Measurements from ENCODE around the gene STOX2.

The STOX2 gene, protein sequence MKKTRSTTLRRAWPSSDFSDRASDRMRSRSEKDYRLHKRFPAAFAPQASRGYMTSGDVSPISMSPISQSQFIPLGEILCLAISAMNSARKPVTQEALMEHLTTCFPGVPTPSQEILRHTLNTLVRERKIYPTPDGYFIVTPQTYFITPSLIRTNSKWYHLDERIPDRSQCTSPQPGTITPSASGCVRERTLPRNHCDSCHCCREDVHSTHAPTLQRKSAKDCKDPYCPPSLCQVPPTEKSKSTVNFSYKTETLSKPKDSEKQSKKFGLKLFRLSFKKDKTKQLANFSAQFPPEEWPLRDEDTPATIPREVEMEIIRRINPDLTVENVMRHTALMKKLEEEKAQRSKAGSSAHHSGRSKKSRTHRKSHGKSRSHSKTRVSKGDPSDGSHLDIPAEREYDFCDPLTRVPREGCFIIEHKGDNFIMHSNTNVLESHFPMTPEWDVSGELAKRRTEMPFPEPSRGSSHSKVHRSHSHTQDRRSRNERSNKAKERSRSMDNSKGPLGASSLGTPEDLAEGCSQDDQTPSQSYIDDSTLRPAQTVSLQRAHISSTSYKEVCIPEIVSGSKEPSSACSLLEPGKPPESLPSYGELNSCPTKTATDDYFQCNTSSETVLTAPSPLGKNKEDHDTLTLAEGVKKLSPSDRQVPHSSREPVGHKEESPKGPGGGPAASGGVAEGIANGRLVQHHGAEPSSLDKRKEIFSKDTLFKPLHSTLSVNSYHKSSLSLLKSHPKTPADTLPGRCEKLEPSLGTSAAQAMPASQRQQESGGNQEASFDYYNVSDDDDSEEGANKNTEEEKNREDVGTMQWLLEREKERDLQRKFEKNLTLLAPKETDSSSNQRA (N-terminal part only)

DNA sequence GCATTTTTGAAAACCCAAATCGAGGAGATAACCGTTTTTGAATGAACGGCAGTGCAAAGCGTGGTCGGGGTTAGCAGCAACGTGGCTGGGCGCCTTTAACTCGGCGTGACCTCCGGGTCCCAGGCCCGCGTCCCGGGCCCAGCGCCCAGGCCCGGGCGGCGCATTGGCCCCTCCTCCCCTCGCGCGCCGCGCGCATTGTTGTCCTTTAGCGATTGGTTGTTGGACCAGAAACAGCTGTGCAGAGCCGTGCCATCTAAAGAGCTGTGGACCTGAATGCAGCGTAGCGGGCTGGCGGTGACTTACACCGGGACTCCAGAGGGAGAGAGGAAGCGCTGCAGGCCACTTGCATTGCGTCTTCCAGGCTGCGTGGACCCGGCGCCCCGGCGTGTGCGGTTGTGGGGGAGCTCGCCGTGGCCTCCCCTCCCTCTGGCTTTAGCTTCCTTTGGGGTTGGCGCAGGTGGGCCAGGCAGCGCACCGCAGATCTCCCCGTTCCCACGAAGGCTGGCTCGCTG is at the start of gene STOX2:
STOX2 (plus strand) TSS at position 227 of the 512 bp plus-strand sequence. CDS start 1,484 bp downstream, outside the sequence.
- Histone ChIP-seq H3K36me3 (ENCODE audit: insufficient read depth, low read depth, low read length) (no peaks in the 10 kb centered on the region), H3K9ac (ENCODE audit: low read depth, low read length) (peak within 1 kb of the TSS; percentile 39; the same call in 1 of the 2 replicates), H3K4me1 (ENCODE audit: insufficient read depth, low read length) (peaks cover 25% of the 10 kb centered on the region), H3K27me3 (ENCODE audit: insufficient read depth, low read length) (peaks cover 60% of the 10 kb centered on the region), H3K4me3 (ENCODE audit: low read length) (peak within 1 kb of the TSS; percentile 67), H3K27ac (ENCODE audit: low read length) (no peak within 1 kb of the TSS), H3K9me3 (ENCODE audit: insufficient read depth, low read depth, low read length) (peaks cover 11% of the 10 kb centered on the region)

DNA sequence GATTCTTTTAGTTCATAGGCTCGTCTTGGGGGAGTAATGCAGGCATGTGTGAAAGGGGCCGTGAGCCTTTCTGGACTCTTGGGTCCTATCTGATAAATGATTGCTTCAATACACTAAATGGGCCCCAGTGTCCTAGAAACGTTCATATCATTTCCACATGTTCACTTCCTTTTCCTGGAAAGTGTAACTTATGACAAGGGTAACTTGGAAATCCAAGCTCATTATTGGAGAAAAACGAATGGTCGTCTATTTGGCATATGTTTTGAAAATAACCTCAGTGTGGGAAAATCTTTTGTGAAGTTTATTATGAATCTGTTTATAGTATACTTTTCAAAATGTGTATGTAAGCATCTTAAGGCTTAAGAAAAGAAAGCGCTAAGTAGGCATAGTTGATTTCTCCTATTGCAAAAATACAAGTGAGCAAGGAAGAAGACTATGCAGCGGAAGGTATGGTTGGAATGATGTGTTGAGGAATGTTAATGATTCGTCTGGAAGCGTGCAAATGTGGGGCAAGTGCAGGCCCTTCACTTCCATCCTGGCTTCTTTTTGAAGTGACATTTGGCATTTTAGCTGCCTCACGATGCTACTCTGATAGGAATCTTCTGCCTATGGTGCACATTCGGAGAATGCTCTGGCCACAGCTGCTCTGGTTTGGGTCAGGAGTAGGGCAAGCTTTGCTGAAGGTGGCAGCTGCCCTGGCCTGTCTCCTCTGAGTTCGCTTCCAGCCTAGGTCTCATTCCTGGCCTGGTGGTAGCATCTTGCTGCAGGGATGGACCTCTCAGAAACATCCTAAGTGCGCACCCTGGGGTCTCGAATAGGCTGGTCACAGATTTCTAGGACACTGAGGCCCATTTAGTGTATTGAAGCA is 49.5 kb upstream of the STOX2 start:
- Histone ChIP-seq H3K27me3 (ENCODE audit: insufficient read depth, low read length) (peaks cover 29% of the 10 kb centered on the region), H3K9ac (ENCODE audit: low read depth, low read length) (no peak overlapping the region), H3K9me3 (ENCODE audit: insufficient read depth, low read depth, low read length) (no peaks in the 10 kb centered on the region)

DNA sequence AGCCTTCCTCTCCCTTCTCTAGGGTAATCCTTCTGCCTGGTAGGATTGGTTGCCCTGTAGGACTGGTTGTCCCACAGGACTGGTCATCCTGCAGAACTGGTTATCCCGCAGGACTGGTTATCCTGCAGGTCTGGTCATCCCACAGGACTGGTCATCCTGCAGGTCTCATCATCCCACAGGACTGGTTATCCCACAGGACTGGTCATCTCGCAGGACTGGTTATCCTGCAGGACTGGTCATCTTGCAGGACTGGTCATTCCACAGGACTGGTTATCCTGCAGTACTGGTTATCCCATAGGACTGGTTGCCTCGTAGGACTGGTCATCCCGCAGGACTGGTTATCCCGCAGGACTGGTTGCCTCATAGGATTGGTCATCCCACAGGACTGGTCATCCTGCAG is 48.1 kb upstream of the STOX2 start:
- H3K9ac ChIP-seq (ENCODE audit: low read depth, low read length) = no peak overlapping the region
- H3K9me3 ChIP-seq (ENCODE audit: insufficient read depth, low read depth, low read length) = no peaks in the 10 kb centered on the region
- no peaks in the 10 kb centered on the region for H3K36me3 ChIP-seq (ENCODE audit: insufficient read depth, low read depth, low read length)
- H3K4me3 ChIP-seq (ENCODE audit: low read length) = no peak overlapping the region
- H3K27me3 ChIP-seq (ENCODE audit: insufficient read depth, low read length) = peaks cover 23% of the 10 kb centered on the region
- H3K4me1 ChIP-seq (ENCODE audit: insufficient read depth, low read length) = peaks cover 7% of the 10 kb centered on the region; the same call in 1 of the 2 replicates
- no peak overlapping the region for H3K27ac ChIP-seq (ENCODE audit: low read length)

More for the DNA sequence above, 49.5 kb upstream of the STOX2 start:
- no peak overlapping the region for H3K4me3 ChIP-seq (ENCODE audit: low read length)
- no peak overlapping the region for H3K27ac ChIP-seq (ENCODE audit: low read length)
- H3K36me3 ChIP-seq (ENCODE audit: insufficient read depth, low read depth, low read length) = no peaks in the 10 kb centered on the region
- peaks cover 7% of the 10 kb centered on the region; the same call in 1 of the 2 replicates for H3K4me1 ChIP-seq (ENCODE audit: insufficient read depth, low read length)

DNA sequence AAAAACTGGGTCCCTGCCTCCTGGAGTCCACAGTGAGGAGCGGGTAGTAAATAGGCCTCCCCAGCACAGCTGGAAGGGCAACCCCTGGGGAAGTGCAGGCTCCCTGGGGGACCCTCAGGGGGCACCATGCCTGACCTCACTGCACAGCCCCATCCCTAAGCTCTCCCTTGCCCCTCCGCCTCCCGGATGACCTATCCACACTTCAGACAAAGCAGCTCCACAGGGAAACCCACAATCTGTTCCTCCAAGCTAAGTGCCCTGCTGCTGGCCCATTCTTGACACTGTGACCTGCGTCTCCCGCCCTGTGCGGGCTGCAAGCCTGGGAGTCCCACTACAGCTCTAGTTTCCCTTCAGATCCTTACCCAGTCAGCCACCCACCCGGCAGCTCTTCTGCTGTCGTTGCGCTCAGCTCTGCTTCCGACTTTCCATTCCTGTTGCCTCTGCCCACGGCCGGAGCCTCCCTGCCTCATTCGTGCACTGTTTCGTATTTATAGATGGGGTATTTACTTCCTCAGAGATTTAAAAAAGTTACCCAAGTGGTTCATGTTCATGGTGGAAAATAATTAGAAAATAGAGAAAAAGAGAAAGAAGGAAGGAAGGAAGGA is 47.0 kb upstream of the STOX2 start:
- Histone ChIP-seq H3K27me3 (ENCODE audit: insufficient read depth, low read length) (peaks cover 23% of the 10 kb centered on the region), H3K36me3 (ENCODE audit: insufficient read depth, low read depth, low read length) (no peaks in the 10 kb centered on the region), H3K4me1 (ENCODE audit: insufficient read depth, low read length) (peaks cover 7% of the 10 kb centered on the region; the same call in 1 of the 2 replicates), H3K9ac (ENCODE audit: low read depth, low read length) (no peak overlapping the region), H3K9me3 (ENCODE audit: insufficient read depth, low read depth, low read length) (no peaks in the 10 kb centered on the region), H3K4me3 (ENCODE audit: low read length) (no peak overlapping the region; the same call in 1 of the 2 replicates), H3K27ac (ENCODE audit: low read length) (no peak overlapping the region)

DNA sequence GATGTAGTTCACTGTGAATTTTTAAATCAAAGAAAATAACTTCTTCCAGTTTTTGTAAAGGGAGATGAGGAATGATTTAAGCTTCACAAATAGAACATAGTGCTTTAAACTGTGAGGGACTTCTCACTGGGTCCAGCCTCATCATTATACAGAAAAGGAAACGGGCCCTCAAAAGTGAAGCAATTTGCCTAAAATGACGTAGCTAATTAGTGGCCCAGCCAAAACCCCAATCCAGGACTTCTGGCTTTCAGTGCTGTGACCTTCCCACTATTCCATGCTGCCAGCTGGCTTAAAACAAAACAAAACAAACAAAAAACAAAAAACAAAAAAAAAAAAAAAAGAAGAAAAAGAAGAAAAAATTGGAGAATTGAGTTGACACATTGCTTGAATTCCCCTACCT is 45.0 kb upstream of the STOX2 start:
- Histone ChIP-seq H3K27me3 (ENCODE audit: insufficient read depth, low read length) (peaks cover 23% of the 10 kb centered on the region), H3K27ac (ENCODE audit: low read length) (no peak overlapping the region), H3K4me1 (ENCODE audit: insufficient read depth, low read length) (peaks cover 7% of the 10 kb centered on the region; the same call in 1 of the 2 replicates), H3K9me3 (ENCODE audit: insufficient read depth, low read depth, low read length) (no peaks in the 10 kb centered on the region), H3K9ac (ENCODE audit: low read depth, low read length) (no peak overlapping the region), H3K4me3 (ENCODE audit: low read length) (no peak overlapping the region), H3K36me3 (ENCODE audit: insufficient read depth, low read depth, low read length) (no peaks in the 10 kb centered on the region)

DNA sequence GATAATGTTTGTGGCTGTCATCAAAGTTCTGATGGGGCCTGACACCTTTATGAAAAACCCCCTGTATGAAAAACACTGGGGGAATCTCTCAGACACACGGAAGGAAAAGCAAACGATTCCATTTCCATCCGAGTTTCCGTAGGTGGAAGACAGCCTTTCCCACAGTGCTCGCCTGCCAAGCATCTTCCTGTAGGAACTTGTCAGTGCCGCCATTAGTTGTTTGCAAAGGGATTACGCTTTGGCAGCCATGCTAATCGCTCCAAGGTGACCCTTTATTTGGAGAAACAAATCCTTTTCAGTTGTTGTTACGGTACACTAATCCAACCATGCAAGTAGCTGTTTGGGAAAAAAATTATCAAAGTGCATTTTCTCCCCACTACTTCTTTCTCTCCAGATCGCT is 44.4 kb upstream of the STOX2 start:
- Histone ChIP-seq H3K27ac (ENCODE audit: low read length) (no peak overlapping the region), H3K9me3 (ENCODE audit: insufficient read depth, low read depth, low read length) (no peaks in the 10 kb centered on the region), H3K4me1 (ENCODE audit: insufficient read depth, low read length) (peaks cover 7% of the 10 kb centered on the region; the same call in 1 of the 2 replicates), H3K4me3 (ENCODE audit: low read length) (no peak overlapping the region), H3K36me3 (ENCODE audit: insufficient read depth, low read depth, low read length) (no peaks in the 10 kb centered on the region), H3K27me3 (ENCODE audit: insufficient read depth, low read length) (peaks cover 23% of the 10 kb centered on the region), H3K9ac (ENCODE audit: low read depth, low read length) (no peak overlapping the region)

DNA sequence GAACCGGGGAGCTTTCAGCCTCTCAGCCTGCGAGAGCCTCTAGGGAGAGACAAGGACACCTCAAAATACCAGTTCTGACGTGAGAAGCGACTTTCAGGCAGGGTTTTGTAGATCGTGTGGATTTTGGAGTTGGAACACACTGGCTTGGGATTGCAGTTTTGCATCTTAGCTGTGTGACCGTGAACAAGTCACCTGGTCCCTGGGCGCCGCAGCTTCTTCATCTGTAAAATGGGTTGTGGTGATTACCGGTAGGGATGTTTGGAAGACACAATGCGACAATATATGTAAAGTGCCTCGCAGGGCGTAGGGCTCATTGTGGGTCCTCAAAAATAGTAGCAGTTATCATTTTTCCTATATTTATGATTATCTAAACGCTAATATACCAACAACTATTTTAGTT is 43.7 kb upstream of the STOX2 start:
- H3K27me3 ChIP-seq (ENCODE audit: insufficient read depth, low read length) = peaks cover 23% of the 10 kb centered on the region

DNA sequence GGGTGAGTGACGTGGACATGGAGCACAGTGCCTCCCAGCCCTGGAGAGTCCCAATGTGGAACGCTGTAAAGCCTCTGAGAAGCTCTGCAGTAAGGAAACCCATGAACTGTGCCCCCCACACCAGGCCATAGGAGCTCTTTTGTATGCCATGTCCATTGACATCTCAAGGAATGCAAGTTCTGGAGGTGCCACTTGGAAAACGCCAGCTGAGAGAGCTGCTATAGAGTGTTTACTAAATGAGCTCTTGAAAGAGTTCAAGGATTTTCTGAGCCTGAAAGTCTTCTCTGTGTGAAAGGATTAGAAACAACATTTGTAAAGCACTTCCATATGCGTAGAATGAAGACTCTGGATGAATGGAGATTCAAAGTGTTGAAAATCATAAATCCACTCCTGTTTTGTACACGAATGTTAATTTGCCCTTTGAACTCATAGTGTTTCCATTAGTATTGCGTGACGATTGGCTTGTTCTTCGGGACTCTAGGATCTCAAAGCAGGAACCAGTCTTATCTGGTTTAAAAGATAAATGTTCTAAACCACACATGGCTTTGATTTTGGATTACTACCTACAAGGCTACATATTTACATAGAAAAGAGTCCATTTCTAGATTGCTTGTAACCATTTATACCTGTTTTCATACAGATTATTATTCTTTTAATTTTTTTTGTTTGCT is 41.8 kb upstream of the STOX2 start:
- H3K4me3 ChIP-seq (ENCODE audit: low read length) = no peak overlapping the region
- H3K9ac ChIP-seq (ENCODE audit: low read depth, low read length) = no peak overlapping the region
- peaks cover 11% of the 10 kb centered on the region; the same call in 1 of the 2 replicates for H3K27me3 ChIP-seq (ENCODE audit: insufficient read depth, low read length)
- no peaks in the 10 kb centered on the region for H3K9me3 ChIP-seq (ENCODE audit: insufficient read depth, low read depth, low read length)
- H3K36me3 ChIP-seq (ENCODE audit: insufficient read depth, low read depth, low read length) = no peaks in the 10 kb centered on the region
- H3K4me1 ChIP-seq (ENCODE audit: insufficient read depth, low read length) = no peaks in the 10 kb centered on the region; the same call in 1 of the 2 replicates
- no peak overlapping the region for H3K27ac ChIP-seq (ENCODE audit: low read length)

More for the DNA sequence above, 43.7 kb upstream of the STOX2 start:
- peaks cover 7% of the 10 kb centered on the region; the same call in 1 of the 2 replicates for H3K4me1 ChIP-seq (ENCODE audit: insufficient read depth, low read length)
- no peaks in the 10 kb centered on the region for H3K36me3 ChIP-seq (ENCODE audit: insufficient read depth, low read depth, low read length)
- H3K27ac ChIP-seq (ENCODE audit: low read length) = no peak overlapping the region
- no peaks in the 10 kb centered on the region for H3K9me3 ChIP-seq (ENCODE audit: insufficient read depth, low read depth, low read length)
- H3K9ac ChIP-seq (ENCODE audit: low read depth, low read length) = no peak overlapping the region
- no peak overlapping the region for H3K4me3 ChIP-seq (ENCODE audit: low read length)

DNA sequence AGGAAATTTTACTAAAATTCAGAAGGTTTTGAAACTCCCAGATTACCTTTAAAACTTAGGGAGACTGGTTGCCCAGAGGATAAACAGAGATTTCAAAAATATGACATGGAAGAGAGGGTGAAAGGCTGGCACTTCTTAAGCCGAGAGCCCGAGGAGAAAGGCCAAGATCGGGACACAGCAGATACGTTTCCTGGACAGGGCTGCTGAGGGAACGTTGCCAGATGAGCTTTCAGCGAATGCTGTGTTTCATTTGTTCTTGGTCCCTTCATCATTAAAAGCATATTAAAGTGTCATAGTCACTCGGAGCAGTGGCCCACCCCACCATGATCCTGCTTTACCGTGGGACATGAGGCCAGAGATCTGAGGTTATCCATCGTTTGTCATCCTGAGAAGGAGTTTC is 37.9 kb upstream of the STOX2 start:
- Histone ChIP-seq H3K27me3 (ENCODE audit: insufficient read depth, low read length) (no peaks in the 10 kb centered on the region), H3K36me3 (ENCODE audit: insufficient read depth, low read depth, low read length) (no peaks in the 10 kb centered on the region), H3K4me1 (ENCODE audit: insufficient read depth, low read length) (no peaks in the 10 kb centered on the region), H3K9me3 (ENCODE audit: insufficient read depth, low read depth, low read length) (no peaks in the 10 kb centered on the region), H3K27ac (ENCODE audit: low read length) (no peak overlapping the region), H3K4me3 (ENCODE audit: low read length) (no peak overlapping the region), H3K9ac (ENCODE audit: low read depth, low read length) (no peak overlapping the region)

DNA sequence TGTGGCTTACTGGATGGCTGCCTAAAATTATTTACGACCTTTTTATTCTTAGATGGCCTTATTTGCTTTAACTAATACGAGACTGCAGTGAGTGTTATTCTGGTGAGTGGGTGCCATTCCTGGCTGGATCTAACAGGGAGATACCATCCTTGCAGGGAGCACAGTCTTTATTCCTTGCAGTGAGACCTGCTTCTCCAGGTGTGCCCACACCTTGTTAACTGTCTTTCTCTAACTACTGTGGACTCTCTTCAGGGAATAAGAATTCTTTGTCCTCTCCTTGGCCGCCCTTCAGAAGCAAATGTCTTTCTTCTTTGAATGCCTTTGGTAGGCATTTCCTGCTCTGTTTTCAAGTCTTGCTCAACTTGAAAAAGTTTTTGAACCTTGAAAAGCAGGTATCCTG is 34.1 kb upstream of the STOX2 start:
- Histone ChIP-seq H3K9ac (ENCODE audit: low read depth, low read length) (no peak overlapping the region), H3K4me1 (ENCODE audit: insufficient read depth, low read length) (no peaks in the 10 kb centered on the region), H3K9me3 (ENCODE audit: insufficient read depth, low read depth, low read length) (no peaks in the 10 kb centered on the region), H3K27me3 (ENCODE audit: insufficient read depth, low read length) (no peaks in the 10 kb centered on the region), H3K27ac (ENCODE audit: low read length) (no peak overlapping the region), H3K4me3 (ENCODE audit: low read length) (no peak overlapping the region), H3K36me3 (ENCODE audit: insufficient read depth, low read depth, low read length) (no peaks in the 10 kb centered on the region)
